ENCODE measurements around the gene KCNIP4. TPM values are rescaled to one million over a fixed set of nuclear protein-coding genes. Genes with fewer than 3 reads are reported as not detected.

Gene KCNIP4
- total RNA-seq, 2 experiments from 2014 or later = not detected

DNA sequence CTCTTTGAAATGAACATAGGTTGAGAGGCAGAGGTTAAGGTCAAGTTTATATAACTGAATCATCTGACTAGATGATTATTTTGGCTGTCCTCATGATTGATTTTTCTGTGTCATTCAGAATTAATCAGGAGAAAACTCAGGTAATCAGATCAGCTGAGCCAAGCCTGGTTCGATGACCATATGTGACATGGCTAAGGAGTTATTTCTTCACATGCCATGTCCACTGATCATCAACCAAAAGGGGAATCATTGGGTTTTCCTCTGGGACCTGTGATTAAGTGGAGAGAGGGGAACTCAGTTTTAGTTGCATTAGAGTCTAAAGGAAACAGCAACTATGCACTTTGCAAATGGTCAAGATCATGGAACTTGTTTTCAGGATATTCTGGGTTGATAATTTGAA lies 1268.6 kb downstream of the KCNIP4 start:
- CTCF ChIA-PET = no interaction called here
- intact Hi-C loops (cut with micrococcal nuclease) = loop anchor here (5.0 to 10.0 kb wide), 3 partner anchors 135 to 1453 kb away; no protein-coding TSS in a partner anchor
- H3K36me3 Mint-ChIP-seq (ENCODE audit: low read depth) = no peaks in the 10 kb centered on the region
- no peak overlapping the region for H3K4me3 Mint-ChIP-seq
- H3K4me1 Mint-ChIP-seq (ENCODE audit: low read depth) = no peaks in the 10 kb centered on the region
- peaks cover 21% of the 10 kb centered on the region for H3K27me3 Mint-ChIP-seq (ENCODE audit: low read depth)
- H3K9me3 Mint-ChIP-seq = no peaks in the 10 kb centered on the region
- H3K27ac Mint-ChIP-seq = no peak overlapping the region
- DNase-seq = no peak

Small RNA genes within 50 kb of the gene (microRNA-seq; reads per million reads assigned to microRNA genes)
- gene MIR7978 (ENCODE audit: borderline microRNAs expressed, borderline replicate concordance) = not detected

Measured in activated naive CD4-positive, alpha-beta T cell treated with anti-CD3 and anti-CD28 coated beads for 36 hours (primary cell).